MM.1S (cell line): ENCODE measurements around the gene ZNF236.

Experiments used
- DNase-seq: peaks from one replicate; pipeline ENCODE4 v3.0.0-alpha.2; 2015
- H2AFZ ChIP-seq: fragments of 300-600 bp; sonication (generic); 2 replicates; pipeline ENCODE4 v1.6.0; 2016; ENCODE audit warnings: antibody characterized with exemption, low read length
- H3F3A ChIP-seq: fragments of 300-600 bp; sonication (generic); 2 replicates; pipeline ENCODE4 v1.6.1; 2016; ENCODE audit warnings: mild to moderate bottlenecking, antibody characterized with exemption, low read length, moderate library complexity, mixed read lengths; ENCODE audit not compliant: insufficient read depth
- H3K27ac ChIP-seq: fragments of 300-600 bp; sonication (generic); 2 replicates; pipeline ENCODE4 v1.5.1; 2016; ENCODE audit warnings: mild to moderate bottlenecking, low read length
- H3K27me3 ChIP-seq: fragments of 300-600 bp; sonication (generic); replicated peaks from 2 replicates; pipeline ENCODE4 v1.6.0; 2016; ENCODE audit warnings: low read length; ENCODE audit not compliant: insufficient read depth
- H3K36me3 ChIP-seq: fragments of 300-600 bp; sonication (generic); replicated peaks from 2 replicates; pipeline ENCODE4 v1.6.1; 2016; ENCODE audit warnings: mild to moderate bottlenecking, low read length, mixed read lengths; ENCODE audit not compliant: insufficient read depth
- H3K4me1 ChIP-seq: fragments of 300-600 bp; sonication (generic); 2 replicates; pipeline ENCODE4 v1.6.1; 2016; ENCODE audit warnings: low read length, mixed read lengths
- H3K4me2 ChIP-seq: fragments of 300-600 bp; sonication (generic); 2 replicates; pipeline ENCODE4 v1.6.0; 2016; ENCODE audit warnings: low read depth, low read length
- H3K4me3 ChIP-seq: fragments of 300-600 bp; sonication (generic); 2 replicates; pipeline ENCODE4 v1.5.1; 2016; ENCODE audit warnings: low read length, mixed read lengths
- H3K79me2 ChIP-seq: fragments of 300-600 bp; sonication (generic); 2 replicates; pipeline ENCODE4 v1.6.1; 2016; ENCODE audit warnings: mixed run types, low read length, mixed read lengths
- H3K9ac ChIP-seq: fragments of 300-600 bp; sonication (generic); 2 replicates; pipeline ENCODE4 v1.6.1; 2016; ENCODE audit warnings: low read length, mixed read lengths
- H3K9me2 ChIP-seq: fragments of 300-600 bp; sonication (generic); replicated peaks from 2 replicates; pipeline ENCODE4 v1.6.1; 2016; ENCODE audit warnings: mild to moderate bottlenecking, low read length, mixed read lengths; ENCODE audit not compliant: insufficient read depth
- H3K9me3 ChIP-seq: fragments of 300-600 bp; sonication (generic); replicated peaks from 2 replicates; pipeline ENCODE4 v1.6.1; 2016; ENCODE audit warnings: mild to moderate bottlenecking, low read length, mixed read lengths; ENCODE audit not compliant: insufficient read depth
- H4K20me1 ChIP-seq: fragments of 300-600 bp; sonication (generic); 2 replicates; pipeline ENCODE4 v1.6.1; 2016; ENCODE audit warnings: mild to moderate bottlenecking, low read length, moderate library complexity, mixed read lengths; ENCODE audit not compliant: insufficient read depth
- EZH2 ChIP-seq: fragments of 300-600 bp; sonication (generic); optimal IDR thresholded peaks from 2 replicates; pipeline ENCODE3; 2017; ENCODE audit warnings: low read depth, mild to moderate bottlenecking, antibody characterized with exemption, low read length, mixed read lengths
- EZH2phosphoT487 ChIP-seq: fragments of 300-600 bp; sonication (generic); IDR thresholded peaks from 2 replicates; pipeline ENCODE4 v1.6.1; 2018; ENCODE audit warnings: antibody characterized with exemption, low read length
- TF ChIP-seq, protein P1 (sequence below): fragments of 300-600 bp; sonication (generic); IDR thresholded peaks from 2 replicates; pipeline ENCODE4 v1.5.1; 2016; ENCODE audit warnings: antibody characterized with exemption, low read length, mixed read lengths

The ZNF236 gene

GRCh38 chr18:76873311-76873710 is 51.0 kb downstream of the ZNF236 start:
- TF ChIP-seq EZH2phosphoT487 (no peak), EZH2 (no peak)
- TF ChIP-seq, protein P1, sequence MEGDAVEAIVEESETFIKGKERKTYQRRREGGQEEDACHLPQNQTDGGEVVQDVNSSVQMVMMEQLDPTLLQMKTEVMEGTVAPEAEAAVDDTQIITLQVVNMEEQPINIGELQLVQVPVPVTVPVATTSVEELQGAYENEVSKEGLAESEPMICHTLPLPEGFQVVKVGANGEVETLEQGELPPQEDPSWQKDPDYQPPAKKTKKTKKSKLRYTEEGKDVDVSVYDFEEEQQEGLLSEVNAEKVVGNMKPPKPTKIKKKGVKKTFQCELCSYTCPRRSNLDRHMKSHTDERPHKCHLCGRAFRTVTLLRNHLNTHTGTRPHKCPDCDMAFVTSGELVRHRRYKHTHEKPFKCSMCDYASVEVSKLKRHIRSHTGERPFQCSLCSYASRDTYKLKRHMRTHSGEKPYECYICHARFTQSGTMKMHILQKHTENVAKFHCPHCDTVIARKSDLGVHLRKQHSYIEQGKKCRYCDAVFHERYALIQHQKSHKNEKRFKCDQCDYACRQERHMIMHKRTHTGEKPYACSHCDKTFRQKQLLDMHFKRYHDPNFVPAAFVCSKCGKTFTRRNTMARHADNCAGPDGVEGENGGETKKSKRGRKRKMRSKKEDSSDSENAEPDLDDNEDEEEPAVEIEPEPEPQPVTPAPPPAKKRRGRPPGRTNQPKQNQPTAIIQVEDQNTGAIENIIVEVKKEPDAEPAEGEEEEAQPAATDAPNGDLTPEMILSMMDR = no peak
- H3K4me2 ChIP-seq = no peak overlapping the region
- H3K27me3 ChIP-seq = no peaks in the 10 kb centered on the region
- DNase-seq = no peak
- H3K36me3 ChIP-seq = no peaks in the 10 kb centered on the region
- H4K20me1 ChIP-seq = no peaks in the 10 kb centered on the region
- no peaks in the 10 kb centered on the region for H3F3A ChIP-seq
- no peak overlapping the region for H3K27ac ChIP-seq
- H3K9me3 ChIP-seq = no peaks in the 10 kb centered on the region
- no peak overlapping the region for H3K4me3 ChIP-seq
- H3K9me2 ChIP-seq = no peaks in the 10 kb centered on the region
- H2AFZ ChIP-seq = no peak overlapping the region
- H3K9ac ChIP-seq = no peak overlapping the region
- H3K79me2 ChIP-seq = no peaks in the 10 kb centered on the region
- H3K4me1 ChIP-seq = no peaks in the 10 kb centered on the region

DNA sequence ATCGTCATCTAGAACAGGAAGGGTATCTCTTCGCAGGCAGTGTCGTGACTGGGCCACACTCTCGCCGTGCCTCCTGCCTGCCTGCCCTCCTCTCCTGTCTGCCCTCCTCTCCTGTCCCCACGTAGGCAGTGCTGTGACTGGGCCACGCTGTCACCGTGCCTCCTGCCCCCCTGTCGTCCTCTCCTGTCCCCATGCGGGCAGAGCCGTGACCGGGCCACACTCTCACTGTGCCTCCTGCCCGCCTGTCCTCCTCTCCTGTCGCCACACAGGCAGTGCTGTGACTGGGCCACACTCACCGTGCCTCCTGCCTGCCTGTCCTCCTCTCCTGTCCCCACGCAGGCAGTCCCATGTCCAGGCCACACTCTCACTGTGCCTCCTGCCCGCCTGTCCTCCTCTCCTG is 51.4 kb downstream of the ZNF236 start:
- no peaks in the 10 kb centered on the region for H3K36me3 ChIP-seq
- H3K9ac ChIP-seq = no peak overlapping the region
- no peak overlapping the region for H2AFZ ChIP-seq
- no peak overlapping the region for H3K4me2 ChIP-seq
- no peaks in the 10 kb centered on the region for H3K79me2 ChIP-seq
- no peaks in the 10 kb centered on the region for H3K27me3 ChIP-seq
- H3K9me2 ChIP-seq = no peaks in the 10 kb centered on the region
- H3K27ac ChIP-seq = no peak overlapping the region
- TF ChIP-seq, protein P1 = no peak
- TF ChIP-seq EZH2phosphoT487 (no peak), EZH2 (no peak)
- H3K9me3 ChIP-seq = no peaks in the 10 kb centered on the region
- DNase-seq = no peak
- H3K4me3 ChIP-seq = no peak overlapping the region
- no peaks in the 10 kb centered on the region for H3F3A ChIP-seq
- no peaks in the 10 kb centered on the region for H3K4me1 ChIP-seq
- no peaks in the 10 kb centered on the region for H4K20me1 ChIP-seq

DNA sequence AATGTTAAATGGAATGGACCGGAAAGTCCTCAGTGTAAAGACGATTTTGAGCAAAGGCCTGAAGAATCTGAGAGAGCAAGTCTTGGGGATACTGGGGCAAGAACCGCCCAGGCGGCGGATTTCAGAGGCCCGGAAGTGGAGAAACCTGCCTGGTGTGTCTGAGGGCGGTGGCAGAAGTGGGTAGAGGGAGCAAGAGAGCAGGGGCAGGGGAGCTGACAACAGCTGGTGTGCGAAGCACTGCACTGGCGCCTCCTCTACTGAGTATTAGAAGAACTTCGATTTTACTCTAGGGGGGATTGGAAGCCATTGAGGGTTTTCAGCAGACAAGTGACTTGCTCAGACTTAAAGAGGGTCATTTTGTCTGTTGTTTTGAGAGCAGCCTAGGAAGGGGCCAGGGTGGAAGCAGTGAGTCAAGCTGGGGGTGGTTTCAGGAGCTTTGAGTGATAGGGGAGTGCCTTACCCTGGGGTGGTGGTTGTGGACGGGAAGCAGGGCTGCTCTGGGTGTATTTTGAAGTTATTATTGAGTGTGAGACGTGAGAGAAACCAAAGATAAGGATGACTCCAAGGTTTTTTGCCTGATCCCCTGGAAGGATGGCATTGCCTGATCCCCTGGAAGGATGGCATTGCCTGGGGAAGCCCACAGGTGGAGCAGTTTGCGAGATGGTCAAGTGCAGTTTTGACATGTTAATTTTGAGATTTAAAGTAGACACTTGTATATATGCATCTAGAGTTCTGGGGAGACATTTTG is 52.5 kb downstream of the ZNF236 start:
- Histone ChIP-seq H3K9me2 (no peaks in the 10 kb centered on the region), H3K9ac (no peak overlapping the region), H2AFZ (no peak overlapping the region), H3K4me2 (no peak overlapping the region), H3K4me3 (no peak overlapping the region), H3K27ac (no peak overlapping the region), H3K79me2 (no peaks in the 10 kb centered on the region), H3K27me3 (no peaks in the 10 kb centered on the region), H3K9me3 (no peaks in the 10 kb centered on the region), H4K20me1 (no peaks in the 10 kb centered on the region), H3F3A (no peaks in the 10 kb centered on the region), H3K4me1 (no peaks in the 10 kb centered on the region), H3K36me3 (no peaks in the 10 kb centered on the region)
- TF ChIP-seq EZH2phosphoT487 (no peak), EZH2 (no peak)
- TF ChIP-seq, protein P1 = no peak
- DNase-seq = no peak
